C4-2B (cell line): ENCODE data around the gene RELB.

ENCODE experiments used
- CTCF ChIP-seq: fragments of 450-650 bp; conservative IDR thresholded peaks from 2 replicates; pipeline ENCODE4 v1.5.1; 2017; ENCODE audit warnings: mild to moderate bottlenecking
- ZFX ChIP-seq: fragments of 450-650 bp; IDR thresholded peaks from 2 replicates; pipeline ENCODE4 v1.6.1; 2017

DNA sequence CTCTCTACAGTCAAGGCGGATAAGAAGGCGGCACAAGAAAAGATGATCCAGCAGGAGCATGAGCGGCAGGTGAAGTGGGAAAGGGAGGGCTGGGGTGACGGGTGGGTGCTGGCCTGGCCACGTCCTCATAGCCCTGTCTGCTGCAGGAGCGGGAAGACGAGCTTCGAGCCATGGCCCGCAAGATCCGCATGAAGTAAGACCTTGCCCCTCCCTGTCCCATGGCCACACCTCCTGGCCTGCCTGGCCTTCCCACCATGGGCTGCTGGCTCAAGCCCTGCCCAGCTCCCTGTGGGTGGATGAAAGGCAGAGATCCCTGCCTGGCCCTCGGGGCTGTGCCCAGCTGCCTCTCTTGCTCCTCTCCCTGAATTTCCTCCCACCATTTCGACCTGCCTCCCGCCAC, 67.8 kb downstream of the RELB start:
- TF ChIP-seq CTCF (no peak), ZFX (no peak)
